Non-pigmented ciliary epithelial cell (primary cell): Measurements from ENCODE around the gene TBCK.
A peak's percentile ranks its signal among the peaks of the same experiment; 100 is the strongest.
"Not testable (repeated sequence)": the region's sequence is repeated elsewhere in the genome, so short reads cannot be mapped to it uniquely, and the experiment has no call there.

Experiments used
- DNase-seq: peaks from one replicate; pipeline ENCODE4 v3.0.0-alpha.2; 2010; ENCODE audit warnings: low read depth

The TBCK gene

GRCh38 chr4:106321168-106321567 lies 5.2 kb upstream of the TBCK start:
- not testable (repeated sequence) for DNase-seq

- no peak for DNase-seq
Measured at GRCh38 chr4:106320235-106320634, 4.2 kb upstream of the TBCK start.

GRCh38 chr4:106318511-106318910 lies 2.5 kb upstream of the TBCK start:
- no peak for DNase-seq

GRCh38 chr4:106317815-106318214 lies 1.8 kb upstream of the TBCK start:
- DNase-seq = no peak

GRCh38 chr4:106316773-106317409 lies 882 bp upstream of the TBCK start:
- no peak for DNase-seq

- no peak for DNase-seq
Measured at GRCh38 chr4:106315476-106315967, 487 bp downstream of the TBCK start.

- DNase-seq = no peak
Measured at GRCh38 chr4:106314960-106315359, 1.0 kb downstream of the TBCK start.

GRCh38 chr4:106312997-106313522 lies 2.9 kb downstream of the TBCK start:
- DNase-seq = no peak

GRCh38 chr4:106312377-106312776 lies 3.6 kb downstream of the TBCK start:
- no peak for DNase-seq

- DNase-seq = no peak
Measured at GRCh38 chr4:106306561-106306960, 9.4 kb downstream of the TBCK start.

GRCh38 chr4:106305435-106306055 lies 10.5 kb downstream of the TBCK start:
- no peak for DNase-seq

GRCh38 chr4:106304632-106305031 lies 11.4 kb downstream of the TBCK start:
- DNase-seq = no peak

- DNase-seq = no peak
Measured at GRCh38 chr4:106303548-106304281, 12.3 kb downstream of the TBCK start.

GRCh38 chr4:106302062-106302438 lies 14.0 kb downstream of the TBCK start:
- no peak for DNase-seq

- no peak for DNase-seq
Measured at GRCh38 chr4:106301393-106302061, 14.5 kb downstream of the TBCK start.

- no peak for DNase-seq
Measured at GRCh38 chr4:106299977-106300376, 16.0 kb downstream of the TBCK start.

GRCh38 chr4:106297245-106298035 lies 18.6 kb downstream of the TBCK start:
- no peak for DNase-seq

GRCh38 chr4:106294062-106294461 lies 21.9 kb downstream of the TBCK start:
- DNase-seq = no peak

- DNase-seq = no peak
Measured at GRCh38 chr4:106291678-106292077, 24.3 kb downstream of the TBCK start.

GRCh38 chr4:106289737-106290136 lies 26.3 kb downstream of the TBCK start:
- no peak for DNase-seq

GRCh38 chr4:106287353-106287969 lies 28.5 kb downstream of the TBCK start:
- DNase-seq = peak; percentile 83
